GM12891 (cell line): ENCODE results near the gene DYNC1I1.

Experiments used
- DNase-seq: peaks from one replicate; pipeline ENCODE4 v3.0.0; 2011; ENCODE audit warnings: low spot score; ENCODE audit not compliant: insufficient read length
- FAIRE-seq: peaks from 2 replicates; lab custom pipeline; 2011; peaks lifted over from hg19 to GRCh38; lab: Jason Lieb, UNC
- PAX5 ChIP-seq: IDR thresholded peaks from 2 replicates; pipeline ENCODE4 v1.6.1; 2011; ENCODE audit warnings: low read length, moderate library complexity, mild to moderate bottlenecking; ENCODE audit not compliant: insufficient read depth, severe bottlenecking
- POLR2A ChIP-seq: IDR thresholded peaks from 2 replicates; pipeline ENCODE4 v1.6.1; 2011; ENCODE audit warnings: low read depth, low read length, control low read depth
- POLR2AphosphoS5 ChIP-seq: IDR thresholded peaks from 2 replicates; pipeline ENCODE4 v1.6.1; 2011; ENCODE audit warnings: low read depth, low read length, control low read depth
- POU2F2 ChIP-seq: IDR thresholded peaks from 2 replicates; pipeline ENCODE4 v1.6.1; 2011; ENCODE audit warnings: low read depth, mild to moderate bottlenecking, control low read depth, low read length, moderate library complexity
- SPI1 ChIP-seq: IDR thresholded peaks from 2 replicates; pipeline ENCODE4 v1.6.1; 2011; ENCODE audit warnings: low read depth, low read length, control low read depth
- TAF1 ChIP-seq: IDR thresholded peaks from 2 replicates; pipeline ENCODE4 v1.6.1; 2011; ENCODE audit warnings: low read depth, low read length, control low read depth

DYNC1I1 gene

DNA sequence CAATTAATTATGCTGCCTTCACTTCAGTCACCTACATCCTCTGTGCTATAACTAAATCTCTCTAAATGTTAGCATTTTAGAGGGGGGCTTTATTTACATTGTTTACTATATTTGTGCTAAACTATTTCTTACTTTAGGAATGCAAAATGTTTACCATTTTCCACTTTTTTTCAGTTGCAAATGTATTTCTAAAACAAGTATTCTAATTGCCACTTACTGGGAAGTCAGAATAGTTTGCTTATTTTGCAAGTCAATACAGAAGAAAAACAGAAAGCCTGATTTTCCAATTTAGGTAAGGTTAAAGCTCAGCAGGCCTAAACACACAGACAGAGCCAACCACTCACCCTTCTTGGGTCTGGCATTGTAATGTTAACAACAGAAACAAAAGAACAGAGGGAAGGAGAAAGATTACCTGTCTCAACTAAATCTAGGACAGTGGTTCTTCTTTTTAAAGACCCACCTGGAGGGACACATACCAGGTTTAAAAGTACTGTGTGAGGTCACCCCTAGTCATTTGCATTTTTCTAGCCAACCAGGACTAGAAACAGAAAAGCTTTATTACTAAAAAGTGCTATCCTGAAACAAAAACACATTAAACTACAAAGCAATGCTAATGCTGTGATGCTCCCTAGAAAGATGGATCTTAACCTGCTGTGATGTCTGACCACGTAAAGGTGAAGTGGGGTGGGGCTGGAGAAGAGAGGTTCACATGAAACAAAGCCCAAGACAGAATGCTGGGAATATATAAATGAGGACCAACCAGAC lies 371.3 kb downstream of the DYNC1I1 start:
- DNase-seq, result no peak
- TF ChIP-seq POU2F2 (no peak), POLR2AphosphoS5 (no peak), TAF1 (no peak), POLR2A (no peak), SPI1 (no peak), PAX5 (no peak)
- no peak for FAIRE-seq

DNA sequence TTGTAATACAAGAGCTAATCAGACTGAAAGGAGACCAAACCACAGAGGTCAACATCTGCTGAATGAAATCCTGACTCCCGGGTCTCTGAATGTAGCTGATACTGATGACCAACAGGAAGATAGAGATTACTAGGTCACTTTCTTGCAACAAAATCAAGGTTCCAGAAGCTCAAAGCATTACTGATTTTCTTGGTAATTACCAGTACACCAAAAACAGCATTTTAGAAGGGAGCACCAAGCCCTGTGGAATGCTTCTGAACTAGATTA lies 371.8 kb downstream of the DYNC1I1 start:
- no peak for FAIRE-seq
- no peak for TF ChIP-seq POLR2A
- no peak for TF ChIP-seq POLR2AphosphoS5
- TF ChIP-seq PAX5, result no peak
- TF ChIP-seq SPI1, result no peak
- TF ChIP-seq POU2F2, result no peak
- TF ChIP-seq TAF1, result no peak
- DNase-seq, result no peak
